GM19023 (cell line): ENCODE data around the gene FARS2.

ENCODE experiments used
- ATAC-seq: cut with Tn5 transposase; IDR thresholded peaks from one replicate; pipeline ENCODE4 v1.9.1; 2021; ENCODE audit warnings: mild to moderate bottlenecking, moderate library complexity; ENCODE audit not compliant: unreplicated experiment

Gene FARS2

DNA sequence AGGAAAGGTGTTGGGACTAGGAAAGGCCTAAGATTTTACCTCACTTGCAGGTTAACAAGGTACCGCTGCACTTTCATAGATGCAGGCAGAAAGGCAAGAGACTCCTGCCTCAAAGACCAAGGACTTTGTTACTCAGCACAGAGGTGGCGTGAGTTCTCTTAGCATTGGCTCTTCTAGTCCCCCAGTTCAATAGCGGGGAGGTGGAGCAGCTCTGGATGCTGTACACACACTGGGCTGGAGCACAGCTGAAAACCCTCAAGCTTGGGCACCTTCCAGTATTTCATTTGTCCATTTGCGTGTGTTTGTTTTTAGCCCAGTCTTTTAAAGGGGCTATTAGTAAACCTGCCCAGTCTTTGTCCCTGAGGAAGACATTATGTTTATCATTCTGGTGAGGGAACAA is 345.2 kb downstream of the FARS2 start:
- no peak for ATAC-seq

DNA sequence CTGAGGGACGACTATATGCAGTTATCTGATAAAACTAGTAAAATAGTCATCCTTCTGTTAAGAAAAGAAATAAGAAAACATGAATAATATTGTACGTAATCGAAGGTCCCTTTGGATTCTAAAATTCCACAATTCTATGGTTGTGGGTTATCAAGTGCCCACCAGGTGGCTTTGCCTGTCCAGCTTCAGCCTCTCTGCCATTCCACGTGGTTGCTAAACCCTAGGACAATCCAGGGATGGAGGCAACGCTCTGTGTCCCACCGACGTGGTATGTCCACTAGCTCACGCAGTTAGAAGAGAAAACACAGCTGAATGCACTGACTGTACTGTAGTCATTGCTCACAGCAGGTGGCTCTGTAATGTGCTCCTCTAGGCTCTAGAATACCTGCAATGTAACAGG is 349.3 kb downstream of the FARS2 start:
- no peak for ATAC-seq

DNA sequence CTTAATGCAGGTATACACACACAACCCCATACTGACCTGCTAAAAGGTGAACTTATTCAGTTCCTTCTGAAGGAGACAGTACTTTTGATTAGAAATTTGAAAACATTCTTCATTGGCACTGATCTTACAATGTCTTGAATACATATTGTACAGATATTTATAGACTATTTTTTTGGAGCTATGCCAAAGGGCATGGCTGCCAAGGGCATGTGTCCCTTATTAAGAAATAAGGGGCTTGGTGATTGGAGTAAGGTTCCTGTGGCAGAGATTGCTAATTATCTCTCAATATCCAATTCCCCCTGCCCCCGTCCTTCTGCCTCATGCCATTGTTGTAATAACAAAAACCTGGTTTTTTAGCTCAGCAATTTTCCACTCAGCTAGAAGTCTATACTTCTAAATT is 355.9 kb downstream of the FARS2 start:
- ATAC-seq, result no peak

DNA sequence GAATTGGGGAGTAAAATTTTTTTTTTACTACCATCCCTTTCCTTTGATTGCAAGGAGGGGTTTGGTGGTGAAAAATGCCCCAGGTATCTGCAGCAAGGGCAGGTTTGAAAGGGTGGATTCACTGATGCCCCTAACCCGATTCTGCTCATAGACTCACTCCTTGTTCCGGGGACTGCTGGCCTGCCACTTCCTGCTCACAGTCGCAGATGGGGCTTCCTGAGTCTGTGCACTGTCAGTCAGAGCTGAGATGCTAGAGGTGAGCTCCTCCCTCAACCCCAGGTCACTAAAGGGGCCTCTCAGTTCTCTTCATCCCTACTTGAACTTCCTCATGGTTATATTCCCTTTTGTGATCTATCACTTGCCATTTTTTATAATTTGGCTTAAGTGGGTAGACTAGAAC is 357.9 kb downstream of the FARS2 start:
- no peak for ATAC-seq

DNA sequence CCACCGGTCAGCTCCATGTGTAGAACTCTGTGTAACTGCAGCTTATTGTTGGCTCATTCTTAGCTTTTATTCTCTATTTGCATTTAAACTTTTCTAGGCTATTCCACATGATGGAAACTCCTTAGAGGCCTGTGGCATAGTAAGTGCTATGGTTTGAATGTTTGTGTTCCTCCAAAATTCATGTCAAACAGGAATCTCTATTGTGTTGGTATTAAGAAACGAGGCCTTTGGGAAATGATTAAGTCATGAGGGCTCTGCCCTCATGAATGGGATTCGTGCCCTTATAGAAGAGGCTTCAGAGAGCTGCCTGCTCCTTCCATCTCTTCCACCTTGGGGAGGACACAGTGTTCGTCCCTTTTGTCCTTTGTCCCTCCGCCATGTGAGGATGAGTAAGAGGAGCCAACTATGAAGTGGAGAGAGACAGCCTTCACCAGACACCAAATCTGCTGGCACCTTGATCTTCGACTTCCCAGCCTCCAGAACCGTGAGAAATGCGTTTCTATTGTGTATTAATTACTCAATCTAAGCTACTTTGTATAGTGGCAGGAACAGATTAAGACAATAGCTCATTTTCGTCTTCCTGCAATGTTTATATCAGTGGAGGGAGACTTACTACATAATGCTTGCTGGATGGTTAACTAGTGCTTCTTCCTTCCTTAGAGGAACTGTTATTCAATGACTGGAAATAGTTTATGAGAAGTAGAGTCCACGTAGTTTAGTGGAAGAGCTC is 361.1 kb downstream of the FARS2 start:
- no peak for ATAC-seq

DNA sequence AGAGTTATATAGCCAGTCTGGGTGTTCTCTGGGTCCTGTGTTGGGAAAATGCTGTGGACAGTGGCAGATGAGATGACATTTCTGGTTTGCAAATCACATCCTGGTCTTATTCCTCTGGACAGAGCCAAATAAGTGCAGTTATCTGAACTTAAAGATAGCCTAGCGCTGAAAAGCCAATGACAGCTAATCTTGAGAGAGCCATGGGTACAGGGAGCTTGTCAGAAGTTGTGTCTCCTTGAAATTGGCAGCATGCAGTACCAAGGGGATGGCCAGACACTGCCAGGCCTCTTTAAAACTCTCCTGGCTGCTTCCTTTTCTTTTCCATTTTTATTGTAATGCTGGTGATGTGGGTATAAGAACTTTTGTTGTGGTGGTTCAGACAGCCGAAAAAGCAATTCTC is 362.5 kb downstream of the FARS2 start:
- ATAC-seq, result no peak

DNA sequence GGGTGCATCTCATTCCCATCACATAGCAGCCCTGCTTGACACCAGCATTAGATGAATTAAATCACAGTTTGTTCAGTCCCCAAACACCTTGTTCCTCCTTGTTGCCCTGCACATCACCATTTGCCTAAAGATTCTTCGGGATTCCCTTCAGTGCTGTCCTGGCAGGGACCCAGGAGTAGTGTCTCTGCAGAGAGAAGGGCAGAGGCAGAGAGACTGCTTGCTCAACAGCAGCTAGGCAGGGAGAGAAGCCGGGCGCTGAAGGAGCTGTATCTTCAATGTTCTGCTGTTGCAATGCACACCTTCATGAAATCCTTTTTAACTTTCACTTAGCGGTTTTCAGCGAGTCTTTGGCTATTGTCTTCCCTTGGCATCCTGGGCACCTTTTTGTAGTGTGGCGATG is 362.9 kb downstream of the FARS2 start:
- ATAC-seq, result no peak

DNA sequence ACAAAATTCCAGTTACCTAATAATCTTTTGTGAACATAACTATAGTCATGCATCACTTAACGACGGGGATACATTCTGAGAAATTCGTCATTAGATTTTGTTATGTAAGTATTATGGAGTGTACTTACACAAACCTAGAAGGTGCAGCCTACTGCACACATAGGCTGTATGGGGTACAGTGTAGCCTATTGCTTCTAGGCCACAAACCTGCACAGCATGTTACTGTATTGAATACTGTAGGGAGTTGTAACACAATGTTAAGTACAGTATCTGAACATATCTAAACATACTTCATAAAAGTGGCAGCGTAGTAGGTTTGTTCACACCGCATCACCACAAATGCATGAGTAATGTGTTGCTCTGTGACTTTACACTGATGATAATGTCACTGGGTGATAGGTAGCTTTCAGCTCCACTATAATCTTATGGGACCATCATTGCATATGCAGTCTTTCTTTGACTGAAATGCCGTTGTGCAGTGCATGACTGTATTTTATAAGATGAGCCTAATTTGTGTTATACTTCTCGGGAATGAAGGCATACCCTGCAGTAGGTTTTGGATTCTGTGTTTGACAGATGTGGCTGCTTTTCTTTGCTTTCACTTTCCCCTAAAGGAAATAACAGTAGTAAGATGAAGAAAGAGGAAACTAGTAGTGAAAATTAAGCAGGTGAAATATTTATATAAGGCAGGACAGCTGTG is 365.6 kb downstream of the FARS2 start:
- ATAC-seq, result peak; percentile 78

DNA sequence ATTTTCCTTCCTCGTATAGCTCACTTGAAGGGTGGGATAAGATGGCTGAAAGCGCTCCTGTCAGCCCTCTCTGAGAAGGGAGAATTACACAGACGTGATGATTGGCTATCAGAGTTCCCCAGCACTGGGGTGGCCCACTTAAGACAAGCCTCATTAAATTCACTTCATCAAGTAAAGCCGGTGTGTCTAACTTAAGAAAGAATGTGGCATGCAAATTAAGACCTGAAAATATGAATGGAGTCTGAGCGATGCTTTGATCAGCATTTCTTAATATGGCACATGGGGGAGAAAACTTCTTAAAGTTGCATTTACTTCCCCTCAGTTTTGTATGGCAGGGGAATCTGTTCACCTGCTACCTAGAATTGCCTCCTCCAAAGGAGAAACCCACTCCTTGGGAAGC is 369.3 kb downstream of the FARS2 start:
- ATAC-seq, result no peak

DNA sequence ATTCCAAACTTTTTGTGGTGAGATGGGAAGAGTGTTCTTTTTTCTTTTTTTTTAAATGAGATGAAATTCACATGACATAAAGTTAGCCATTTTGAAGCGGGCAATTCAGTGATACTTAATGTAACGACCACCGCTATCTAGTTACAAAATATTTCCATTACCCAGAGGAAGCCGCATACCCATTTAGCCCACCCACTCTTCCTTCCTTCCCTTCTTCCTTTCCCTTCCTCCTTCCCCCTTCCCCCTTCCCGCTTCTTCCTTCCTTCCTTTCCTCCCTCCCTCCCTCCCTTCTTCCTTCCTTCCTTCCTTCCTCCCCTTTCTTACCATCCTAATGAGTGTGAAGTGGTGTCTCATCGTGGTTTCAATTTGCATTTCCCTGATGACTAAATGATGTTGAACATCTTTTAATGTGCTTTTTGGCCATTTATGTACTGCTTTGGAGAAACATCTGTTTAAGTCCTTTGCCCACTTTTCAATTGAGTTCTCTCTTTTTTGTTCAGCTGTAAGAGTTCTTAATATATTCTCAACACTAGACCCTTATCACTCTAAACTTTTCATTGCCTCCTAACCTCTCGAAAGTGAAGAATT is 371.1 kb downstream of the FARS2 start:
- ATAC-seq, result no peak

DNA sequence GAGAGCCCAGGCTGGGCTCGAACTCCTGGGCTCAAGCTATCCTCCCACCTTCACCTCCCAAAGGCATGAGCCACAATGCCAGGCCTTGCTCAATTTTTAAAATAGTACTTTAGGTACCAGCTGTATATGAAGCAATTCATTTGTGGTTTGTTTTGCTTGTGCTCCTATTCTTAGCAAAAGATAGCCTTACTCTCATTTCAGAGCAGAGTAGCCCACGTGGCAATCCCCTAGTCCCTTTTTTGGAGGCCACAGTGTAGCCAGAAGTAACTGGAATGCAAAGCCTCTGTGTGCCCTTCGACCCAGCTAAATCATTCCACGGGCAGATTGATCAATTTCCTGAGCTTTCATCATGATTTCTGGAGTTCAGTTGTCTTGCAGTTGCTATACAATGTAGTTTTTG is 373.2 kb downstream of the FARS2 start:
- ATAC-seq, result no peak

DNA sequence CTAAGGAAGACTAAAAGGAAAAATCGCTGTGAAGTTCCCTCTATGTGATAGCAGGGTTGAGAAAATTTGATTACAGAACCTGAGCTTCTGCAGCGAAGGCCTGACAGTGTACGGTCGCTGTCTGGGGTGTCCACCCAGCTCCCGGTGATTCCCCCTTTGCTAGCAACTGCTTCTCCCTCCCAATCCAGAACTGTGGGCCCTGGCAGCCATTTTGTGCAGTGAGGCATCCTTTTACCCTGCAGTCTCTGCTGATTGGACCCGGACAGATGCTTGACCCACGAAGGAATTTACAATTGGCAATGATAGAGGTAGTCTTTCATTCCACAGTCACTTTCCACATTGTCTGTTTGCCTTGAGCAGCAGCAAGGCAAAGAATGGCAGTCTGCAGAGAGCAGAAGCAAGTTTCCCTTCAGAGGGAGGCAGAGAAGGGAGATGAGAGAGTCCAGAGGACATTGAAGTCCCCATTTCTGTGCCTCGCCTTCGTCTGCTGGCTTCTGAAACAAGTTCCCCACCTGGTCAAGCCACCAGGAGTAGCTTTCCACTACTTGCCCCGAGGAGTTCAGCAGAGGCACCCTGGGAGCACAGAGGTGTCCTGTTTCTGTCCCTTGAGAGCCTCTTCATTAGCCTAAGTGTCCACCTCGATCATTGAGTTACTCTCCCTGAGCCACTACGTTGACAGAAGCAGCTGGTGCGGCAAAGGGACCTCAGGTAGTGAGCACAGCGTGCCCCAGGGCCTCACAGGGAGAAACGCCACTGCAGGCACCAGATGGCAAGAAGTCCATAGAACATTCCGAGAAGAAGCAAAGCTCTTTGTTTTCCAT is 375.1 kb downstream of the FARS2 start:
- ATAC-seq, result no peak

DNA sequence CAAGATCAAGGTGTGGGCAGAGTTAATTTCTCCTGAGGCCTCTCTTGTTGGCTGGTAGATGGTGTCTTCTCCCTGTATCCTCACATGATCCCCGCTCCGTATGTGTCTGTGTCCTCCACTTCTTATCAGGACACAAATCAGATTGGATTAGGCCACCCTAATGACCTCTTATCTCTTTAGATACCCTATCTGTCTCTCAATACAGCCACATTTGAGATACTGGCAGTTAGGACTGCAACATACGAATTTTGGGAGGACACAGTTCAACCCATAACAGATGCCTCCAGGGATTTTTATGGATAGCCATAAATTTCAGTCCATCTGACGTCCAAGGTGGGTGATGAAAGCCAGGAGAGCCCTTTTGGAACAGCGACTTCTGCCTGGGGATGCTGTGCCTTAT is 376.4 kb downstream of the FARS2 start:
- no peak for ATAC-seq

DNA sequence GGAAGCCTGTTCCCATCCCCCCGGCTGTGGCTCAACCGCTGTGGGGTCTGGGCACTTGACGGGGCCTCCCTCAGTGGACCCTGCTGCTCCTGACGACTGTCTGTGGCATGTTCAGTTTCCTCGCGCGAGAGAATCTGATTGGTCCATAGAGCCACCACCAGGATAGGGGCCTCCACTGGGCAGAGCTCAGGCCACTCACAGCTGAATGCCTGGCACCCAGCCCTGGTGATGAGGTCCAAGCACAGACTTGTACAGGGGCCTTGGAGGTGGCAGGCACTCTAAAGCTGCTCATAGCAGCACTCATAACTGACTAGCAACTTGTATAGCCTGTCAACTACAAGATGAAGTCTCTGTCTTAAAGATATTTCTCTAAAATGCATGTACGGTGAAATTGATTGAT is 377.4 kb downstream of the FARS2 start:
- no peak for ATAC-seq

DNA sequence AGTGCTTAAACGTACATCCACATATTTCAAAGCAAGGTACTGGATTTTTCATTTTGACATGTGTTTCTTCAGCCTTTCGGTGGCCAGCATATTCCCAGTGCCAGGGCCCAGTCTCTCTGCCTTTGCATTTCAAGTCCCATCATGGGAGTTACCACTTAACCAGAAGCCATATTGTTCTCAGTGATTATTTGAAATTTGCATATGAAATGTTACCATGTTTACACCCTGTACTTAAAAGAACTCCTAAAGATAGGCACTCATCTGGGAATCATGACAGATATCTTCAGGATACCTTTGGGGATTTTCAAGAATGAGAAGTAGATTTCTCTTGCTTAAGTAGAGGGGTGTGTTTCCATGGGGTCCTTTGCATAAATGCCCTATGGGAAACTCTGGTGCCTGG is 377.9 kb downstream of the FARS2 start:
- no peak for ATAC-seq

DNA sequence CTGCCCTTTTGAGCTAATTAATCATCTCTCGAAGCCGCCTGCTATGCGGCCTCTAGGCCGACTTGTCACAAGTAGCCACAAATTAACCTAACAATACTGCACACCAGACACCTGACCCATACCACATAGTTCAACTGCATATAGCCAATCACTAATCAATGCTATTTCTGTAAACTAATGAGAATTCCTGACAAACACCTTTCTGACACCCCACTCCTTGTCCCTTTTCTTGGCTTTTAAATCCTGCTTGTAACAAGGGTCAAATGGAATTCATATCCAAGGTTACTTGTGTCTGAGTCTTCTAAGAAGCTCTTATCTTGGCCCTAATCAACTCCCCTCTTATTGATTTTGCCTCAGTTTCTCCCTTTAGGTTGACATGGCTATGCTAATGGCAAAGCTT is 379.3 kb downstream of the FARS2 start:
- ATAC-seq, result no peak

DNA sequence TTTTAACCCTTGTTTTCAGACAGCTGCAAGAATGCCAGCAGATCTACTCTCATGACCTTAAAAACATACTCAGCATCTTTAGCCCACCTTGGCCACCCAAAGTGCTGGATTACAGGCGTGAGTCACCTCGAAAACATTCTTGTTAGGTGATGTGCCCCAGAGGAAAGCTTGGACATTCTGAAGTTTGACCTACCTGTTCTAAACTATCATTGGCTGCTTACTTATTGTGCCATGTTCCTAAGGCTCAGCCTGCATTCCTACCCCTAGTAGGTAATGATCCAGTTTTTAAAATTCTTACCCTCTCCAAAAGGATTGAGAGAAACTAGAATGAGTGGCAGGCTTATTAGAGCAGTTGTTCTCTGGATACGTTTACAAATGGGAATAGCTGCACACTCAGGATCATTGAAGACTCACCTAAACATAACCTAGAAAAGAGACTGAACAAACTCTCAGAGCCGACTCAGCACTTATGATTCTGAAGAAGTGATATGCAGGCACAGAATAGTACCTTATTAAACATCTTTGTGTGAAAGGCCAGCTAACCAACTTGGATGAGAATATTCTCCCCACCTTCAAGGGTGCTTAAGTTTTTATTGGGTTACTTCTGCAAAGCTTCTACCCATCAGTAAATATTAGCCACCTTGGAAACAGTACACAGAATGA is 383.3 kb downstream of the FARS2 start:
- ATAC-seq, result no peak

DNA sequence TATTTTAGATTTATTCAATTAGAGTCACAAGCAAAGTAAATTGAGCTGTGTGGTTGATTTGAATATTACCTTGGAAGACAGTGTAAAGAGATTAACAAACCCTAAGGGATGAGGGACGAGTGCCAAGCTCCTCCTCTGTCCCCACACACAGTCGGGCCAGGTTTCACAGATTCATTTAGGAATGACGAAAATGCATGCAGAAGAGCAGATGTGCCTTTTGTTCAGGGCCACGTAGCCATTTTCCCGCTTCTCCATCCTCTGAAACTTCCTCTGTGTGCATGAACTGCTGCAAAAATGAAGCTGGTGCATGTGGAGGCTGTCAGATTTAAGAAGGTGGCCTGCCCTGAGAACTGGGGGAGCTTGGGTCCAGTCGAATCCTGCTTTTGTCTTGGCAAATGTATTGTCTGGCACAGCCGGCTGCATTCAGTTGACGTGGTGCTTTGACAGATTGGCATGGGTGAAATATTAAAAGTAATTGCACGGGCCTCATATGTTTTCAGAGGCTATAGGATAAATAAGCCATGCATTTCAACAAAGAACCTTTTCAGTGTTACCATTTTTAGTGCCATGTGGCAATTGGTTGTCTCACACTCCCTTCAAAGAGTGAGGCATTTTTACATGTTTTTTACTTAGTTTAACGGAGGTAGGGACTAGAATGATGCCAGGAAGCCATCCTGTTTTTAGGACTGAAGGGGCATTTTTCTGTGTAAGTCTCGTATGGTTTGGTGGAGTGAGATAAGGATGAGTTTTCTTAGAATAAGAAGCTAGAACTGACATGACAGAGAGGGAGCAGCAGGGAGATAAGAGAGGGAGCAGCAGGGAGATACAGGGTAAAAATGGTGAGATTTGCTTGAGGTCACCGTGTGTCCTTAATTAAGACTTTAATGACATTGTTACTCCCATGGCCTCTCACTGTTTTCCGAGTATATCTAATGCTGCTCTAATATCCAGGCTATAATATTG is 384.3 kb downstream of the FARS2 start:
- no peak for ATAC-seq

DNA sequence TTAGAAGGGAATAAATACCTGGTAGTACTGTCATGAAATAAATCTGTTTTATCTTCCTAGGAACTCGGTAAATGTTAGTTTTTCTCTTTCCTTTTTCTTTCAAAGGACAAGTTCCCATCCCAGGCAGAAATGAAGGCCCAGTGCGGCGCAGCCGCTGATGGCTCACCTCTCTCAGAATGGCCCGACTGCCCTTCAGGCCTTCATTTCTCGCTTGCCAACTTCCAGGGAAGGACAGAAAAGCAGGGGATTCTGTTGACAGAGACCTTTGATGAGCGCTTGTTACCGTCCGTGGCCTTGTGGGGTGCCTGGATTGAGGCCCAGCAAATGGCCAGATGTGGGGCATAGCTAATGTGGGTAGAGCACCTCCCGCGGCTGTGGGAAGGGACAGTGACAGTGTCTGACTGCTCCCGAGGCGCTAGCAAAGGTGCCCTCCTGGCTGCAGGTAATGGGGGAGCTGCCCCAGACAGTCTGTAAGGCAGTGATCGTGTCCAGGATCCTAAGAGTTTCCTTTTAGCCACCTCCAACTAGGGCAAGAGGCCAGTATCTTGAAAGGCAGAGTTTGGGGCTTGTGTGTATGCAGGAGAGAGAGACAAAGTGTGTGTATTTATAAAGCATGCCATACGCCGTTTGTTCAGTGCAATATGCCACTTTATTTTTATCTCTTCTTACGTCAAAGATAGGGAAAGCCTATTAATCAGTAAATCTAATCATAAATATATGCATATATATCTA is 391.3 kb downstream of the FARS2 start:
- ATAC-seq, result no peak
